Inflammatory macrophage (primary cell): Measurements from ENCODE around the gene ERICH4.
"Not testable (repeated sequence)": the region's sequence is repeated elsewhere in the genome, so short reads cannot be mapped to it uniquely, and the experiment has no call there.

Experiments used
- DNase-seq, 2 donors: peaks; one replicate each; pipeline ENCODE4 v3.0.0-alpha.2; 2020 to 2022
- total RNA-seq, 18 experiments: gene quantifications; one replicate each; lab custom pipeline; 2026; ENCODE audit warnings: mixed read lengths in 6 of 18, inconsistent platforms in 2 of 18; lab: John Stamatoyannopoulos, UW

Gene ERICH4
- total RNA-seq: 0 to 0.06 (median 0) reads per million in 18 experiments

- no peak for DNase-seq
Observed at GRCh38 chr19:41442473-41443355, at the start of gene ERICH4. TSS of gene ERICH4 (plus strand) at chr19:41443156. CDS start at chr19:41443170, 14 bp downstream.

- DNase-seq: peak in 1 of 2 donors; percentile 38
Observed at GRCh38 chr19:41395355-41395754, 47.6 kb upstream of the ERICH4 start.

GRCh38 chr19:41397086-41398049, 45.6 kb upstream of the ERICH4 start, which contains the start of the genes BCKDHA and EXOSC5:
TSS of gene BCKDHA (plus strand) at chr19:41397818. CDS start at chr19:41397828, 10 bp downstream.
TSS of gene EXOSC5 (minus strand) at chr19:41397359. CDS start at chr19:41397328, 31 bp downstream.
- DNase-seq: peak; percentile 100

GRCh38 chr19:41398050-41398418, 44.9 kb upstream of the ERICH4 start:
- peak in 1 of 2 donors; percentile 22 for DNase-seq

- no peak for DNase-seq
Observed at GRCh38 chr19:41398598-41398997, 44.4 kb upstream of the ERICH4 start.

GRCh38 chr19:41399091-41399490, 43.9 kb upstream of the ERICH4 start:
- no peak for DNase-seq

GRCh38 chr19:41399525-41399924, 43.4 kb upstream of the ERICH4 start:
- no peak for DNase-seq

GRCh38 chr19:41401483-41401882, 41.5 kb upstream of the ERICH4 start:
- DNase-seq: no peak

- no peak for DNase-seq
Observed at GRCh38 chr19:41402010-41402409, 40.9 kb upstream of the ERICH4 start.

GRCh38 chr19:41403181-41403970, 39.6 kb upstream of the ERICH4 start:
- no peak for DNase-seq

GRCh38 chr19:41405776-41406175, 37.2 kb upstream of the ERICH4 start:
- no peak for DNase-seq

- DNase-seq: peak; percentile 78 to 85
Observed at GRCh38 chr19:41407271-41407670, 35.7 kb upstream of the ERICH4 start.

GRCh38 chr19:41408256-41408655, 34.7 kb upstream of the ERICH4 start:
- DNase-seq: peak in 1 of 2 donors; percentile 30

GRCh38 chr19:41408846-41409245, 34.1 kb upstream of the ERICH4 start:
- not testable (repeated sequence) for DNase-seq

GRCh38 chr19:41409288-41409687, 33.7 kb upstream of the ERICH4 start:
- no peak for DNase-seq

- no peak for DNase-seq
Observed at GRCh38 chr19:41410336-41411054, 32.5 kb upstream of the ERICH4 start.

GRCh38 chr19:41411100-41411967, 31.6 kb upstream of the ERICH4 start:
- DNase-seq: no peak

- no peak for DNase-seq
Observed at GRCh38 chr19:41411968-41412265, 31.0 kb upstream of the ERICH4 start.

- DNase-seq: no peak
Observed at GRCh38 chr19:41412953-41413352, 30.0 kb upstream of the ERICH4 start.

GRCh38 chr19:41413947-41414346, 29.0 kb upstream of the ERICH4 start:
- no peak for DNase-seq

GRCh38 chr19:41414461-41414860, 28.5 kb upstream of the ERICH4 start:
- no peak for DNase-seq
